K562 (cell line): ENCODE results near the gene TMEM108. TPM values are rescaled to one million over a fixed set of nuclear protein-coding genes. Genes with fewer than 3 reads are reported as not detected.

Experiments
- ATAC-seq: fragments of 200-7000 bp; cut with Tn5 transposase; 3 replicates; pipeline ENCODE4 v1.9.1; 2020; ENCODE audit warnings: moderate library complexity
- BruUV-seq: library from RNA; stranded (reverse); fragments of 400-500 nt; replicated peaks from 2 replicates; lab custom pipeline; 2021; lab: Mats Ljungman, UMichigan
- CTCF ChIA-PET: fragments of 300-600 bp; formaldehyde crosslinking; extraction: SDS; loops from one replicate; lab custom pipeline; 2021; ENCODE audit warnings: low intra/inter-chr PET ratio; lab: Yijun Ruan, JAX
- POLR2A ChIA-PET: fragments of 300-600, 350-650 bp; sonication (Branson Sonifier 250); formaldehyde crosslinking; extraction: SDS; loops from one replicate; lab custom pipeline; 2021; ENCODE audit warnings: antibody characterized with exemption, inconsistent platforms; lab: Yijun Ruan, JAX
- DNase-seq, 4 experiments: peaks; one replicate each; pipeline versions ENCODE4 v3.0.0 to v3.0.0-alpha.2; 2011 to 2018; ENCODE audit warnings: low spot score in 3 of 4, mixed read lengths in 3 of 4; ENCODE audit errors: extremely low read depth in 1 of 4
- FAIRE-seq: peaks from 2 replicates; lab custom pipeline; 2011; peaks lifted over from hg19 to GRCh38; lab: Jason Lieb, UNC
- H2AFZ ChIP-seq: 2 replicates; pipeline ENCODE4 v1.6.0; 2011; ENCODE audit warnings: low read depth, low read length, control low read depth, inconsistent platforms
- H3K27ac ChIP-seq: fragments of 200-600 bp; 3 replicates; pipeline ENCODE4 v1.8.0; 2011; ENCODE audit warnings: low read depth, mild to moderate bottlenecking, control low read depth, inconsistent platforms, low read length, moderate library complexity, mixed read lengths; ENCODE audit errors: extremely low read depth
- H3K27me3 ChIP-seq, 2 experiments: fragments of 300-600 bp in 1 of 2; 2 replicates in 1 of 2; 3 replicates in 1 of 2; pipeline versions ENCODE4 v1.6.0 to v1.8.0; 2011; ENCODE audit warnings: inconsistent platforms in 2 of 2, low read length in 2 of 2, mild to moderate bottlenecking in 1 of 2, mixed read lengths in 1 of 2, moderate library complexity in 1 of 2; ENCODE audit not compliant: control insufficient read depth in 2 of 2, insufficient read depth in 2 of 2
- H3K36me3 ChIP-seq: fragments of 300-600 bp; 3 replicates; pipeline ENCODE4 v1.8.0; 2011; ENCODE audit warnings: mild to moderate bottlenecking, low read length, inconsistent platforms; ENCODE audit not compliant: control insufficient read depth, insufficient read depth
- H3K4me1 ChIP-seq, 2 experiments: fragments of 200-600 bp in 1 of 2; replicated peaks in 1 of 2; 2 replicates in 1 of 2; 3 replicates in 1 of 2; pipeline versions ENCODE4 v1.5.1 to v1.8.0; 2011; ENCODE audit warnings: inconsistent platforms in 2 of 2, low read length in 2 of 2, mild to moderate bottlenecking in 1 of 2, mixed read lengths in 1 of 2, moderate library complexity in 1 of 2; ENCODE audit not compliant: control insufficient read depth in 2 of 2, insufficient read depth in 2 of 2
- H3K4me2 ChIP-seq: 2 replicates; pipeline ENCODE4 v1.6.1; 2011; ENCODE audit warnings: low read length, control low read depth, inconsistent platforms, mixed read lengths; ENCODE audit not compliant: insufficient read depth
- H3K4me3 ChIP-seq: fragments of 200-600 bp; sonication (generic), shearing (Covaris generic); 2 replicates; pipeline ENCODE4 v1.5.1; 2016; ENCODE audit warnings: control low read depth, inconsistent platforms
- H3K79me2 ChIP-seq: fragments of 200-600 bp; 3 replicates; pipeline ENCODE4 v1.8.0; 2011; ENCODE audit warnings: low read length, inconsistent platforms; ENCODE audit not compliant: control insufficient read depth, insufficient read depth
- H3K9ac ChIP-seq, 2 experiments: 2 replicates each; pipeline versions ENCODE4 v1.6.0 to v1.6.1; 2011; ENCODE audit warnings: low read depth in 2 of 2, low read length in 2 of 2, control low read depth in 1 of 2, inconsistent platforms in 1 of 2, mild to moderate bottlenecking in 1 of 2, mixed read lengths in 1 of 2; ENCODE audit not compliant: insufficient read depth in 1 of 2
- H3K9me1 ChIP-seq: one replicate; pipeline ENCODE4 v1.6.0; 2011; ENCODE audit warnings: inconsistent platforms, mild to moderate bottlenecking, low read length, moderate library complexity; ENCODE audit not compliant: control insufficient read depth, insufficient read depth
- H3K9me3 ChIP-seq: replicated peaks from 2 replicates; pipeline ENCODE4 v1.5.1; 2011; ENCODE audit warnings: low read depth, low read length, inconsistent platforms; ENCODE audit not compliant: control insufficient read depth, insufficient read depth
- H4K20me1 ChIP-seq: replicated peaks from 2 replicates; pipeline ENCODE4 v1.6.1; 2011; ENCODE audit warnings: low read length, inconsistent platforms, mixed read lengths; ENCODE audit not compliant: control insufficient read depth, insufficient read depth
- CBFA2T3 ChIP-seq: fragments of 450-650 bp; IDR thresholded peaks from 2 replicates; pipeline ENCODE4 v1.6.1; 2017
- HMGN3 ChIP-seq: IDR thresholded peaks from 2 replicates; pipeline ENCODE4 v1.6.1; 2011; ENCODE audit warnings: borderline replicate concordance, low read depth, mild to moderate bottlenecking, mixed read lengths, low read length; ENCODE audit not compliant: insufficient read length; ENCODE audit errors: extremely low read depth
- KAT8 ChIP-seq: fragments of 450-650 bp; IDR thresholded peaks from 2 replicates; pipeline ENCODE4 v1.6.1; 2016; ENCODE audit warnings: low read depth, mild to moderate bottlenecking
- SMAD3 ChIP-seq: fragments of 450-650 bp; formaldehyde crosslinking; conservative IDR thresholded peaks from 2 replicates; pipeline ENCODE4 v1.4.0; 2020; ENCODE audit warnings: mild to moderate bottlenecking
- SOX6 ChIP-seq: fragments of 450-650 bp; IDR thresholded peaks from 2 replicates; pipeline ENCODE4 v1.6.1; 2014; ENCODE audit warnings: mild to moderate bottlenecking
- TARDBP ChIP-seq: fragments of 450-650 bp; IDR thresholded peaks from 2 replicates; pipeline ENCODE4 v1.6.1; 2016
- WGBS: fragments of 100-300 bp; shearing (Covaris generic); methylation state at CpG from one replicate; pipeline ENCODE4 v1.1.6; 2016; ENCODE audit warnings: low coverage, mixed read lengths; ENCODE audit not compliant: insufficient coverage; ENCODE audit errors: missing lambda C conversion rate; 5-methylcytosine and 5-hydroxymethylcytosine counted together
- in situ Hi-C: fragments of 300-500 bp; cut with MboI; formaldehyde crosslinking; loops from 4 replicates; pipeline ENCODE4 v1.15.0; 2018; ENCODE audit warnings: inconsistent platforms, mixed read lengths
- intact Hi-C: fragments of 100-400 bp; cut with micrococcal nuclease; formaldehyde crosslinking; loops from 2 replicates; pipeline ENCODE4 v1.14.2; 2022
- polyA plus RNA-seq, 8 experiments: library from polyadenylated mRNA; depleted of rRNA in 4 of 8; stranded (reverse) in 5 of 8; unstranded in 3 of 8; fragments of >200 nt; fragmentation: Nextera tagmentation in 2 of 8; fragmentation: Illumina TruSeq in 1 of 8; extraction: Ambion mirVana in 2 of 8; extraction: Trizol in 1 of 8; gene quantifications; 2 replicates each; pipeline versions ENCODE4 v1.2.1 to v1.2.3, GENCODE V29; 2011 to 2014; ENCODE audit warnings: inconsistent platforms in 1 of 8, missing spikeins in 1 of 8
- total RNA-seq, 7 experiments: library from RNA; depleted of rRNA in 6 of 7; stranded (reverse); fragments of >200 nt in 6 of 7; fragmentation: Illumina TruSeq in 2 of 7; extraction: Trizol in 2 of 7; gene quantifications; 2 replicates each; pipeline versions ENCODE4 v1.2.1 to v1.2.3, GENCODE V29; 2011 to 2021; ENCODE audit warnings: low replicate concordance in 1 of 7

Gene TMEM108
- total and polyA plus RNA-seq, 9 of the 15 experiments (the other 6 are each of a cell fraction or from before 2014, with no cell fraction given) = 0.65 to 11.1 (median 3.4) TPM

- ChIA-PET POLR2A (no interaction called here), CTCF (no interaction called here)
- no peaks in the 10 kb centered on the region for H3K79me2 ChIP-seq
- FAIRE-seq (no peak), ATAC-seq (no peak), DNase-seq (no peak)
- no peaks in the 10 kb centered on the region for H3K9me3 ChIP-seq
- H3K9me1 ChIP-seq = no peaks in the 10 kb centered on the region
- no peak overlapping the region for H2AFZ ChIP-seq
- H3K36me3 ChIP-seq = no peaks in the 10 kb centered on the region
- no peaks in the 10 kb centered on the region for H3K4me1 ChIP-seq
- H3K4me2 ChIP-seq = no peak overlapping the region
- in situ Hi-C loops (no loop called here), intact Hi-C loops (no loop called here)
- TF ChIP-seq TARDBP (no peak), HMGN3 (no peak)
- H3K27me3 ChIP-seq = no peaks in the 10 kb centered on the region
- no peak overlapping the region for H3K4me3 ChIP-seq
- H3K27ac ChIP-seq = no peak overlapping the region
- no TSS peak for BruUV-seq
- no peaks in the 10 kb centered on the region for H4K20me1 ChIP-seq
- WGBS = 0% methylated on average over 1 of the region's 1 CpG
- no peak overlapping the region for H3K9ac ChIP-seq
Measured at GRCh38 chr3:133317866-133318265, 279.7 kb downstream of the TMEM108 start.

GRCh38 chr3:133328373-133328772 lies 290.2 kb downstream of the TMEM108 start:
- 8% methylated on average over 1 of the region's 1 CpG for WGBS
- no peak for FAIRE-seq

More at GRCh38 chr3:133328373-133328772, 290.2 kb downstream of the TMEM108 start:
- DNase-seq = peak in 1 of 4 experiments; percentile 2
- no peak for ATAC-seq
- Histone ChIP-seq H3K9ac (no peak overlapping the region), H3K36me3 (no peaks in the 10 kb centered on the region), H2AFZ (no peak overlapping the region), H4K20me1 (no peaks in the 10 kb centered on the region), H3K27me3 (no peaks in the 10 kb centered on the region), H3K4me2 (no peak overlapping the region), H3K79me2 (no peaks in the 10 kb centered on the region), H3K9me1 (no peaks in the 10 kb centered on the region), H3K4me3 (no peak overlapping the region), H3K4me1 (no peaks in the 10 kb centered on the region), H3K9me3 (no peaks in the 10 kb centered on the region), H3K27ac (no peak overlapping the region)
- ChIA-PET POLR2A (no interaction called here), CTCF (no interaction called here)
- intact Hi-C loops = no loop called here
- BruUV-seq = no TSS peak
- in situ Hi-C loops = no loop called here
- no peak for TF ChIP-seq SMAD3 (CRISPR knock-in tag)
- peak; percentile 72 for TF ChIP-seq SOX6
- TF ChIP-seq KAT8 = no peak
- TF ChIP-seq CBFA2T3 = peak; percentile 27; the same call in 1 of the 2 replicates
